Transverse colon (tissue), 4 donors: ENCODE measurements around the gene SLC1A7. TPM values are rescaled to one million over a fixed set of nuclear protein-coding genes. Genes with fewer than 3 reads are reported as not detected.
A peak's percentile ranks its signal among the peaks of the same experiment; 100 is the strongest.

Experiments used
- DNase-seq: peaks from one replicate; pipeline ENCODE4 v3.0.0-alpha.2; 2019
- H3K27ac ChIP-seq, 4 donors: fragments of 200-600 bp; sonication (generic); 2 replicates each; pipeline ENCODE4 v1.5.1; 2016 to 2018; ENCODE audit warnings: inconsistent platforms in 4 of 4
- H3K27me3 ChIP-seq: fragments of 200-600 bp; sonication (generic); 2 replicates; pipeline ENCODE4 v1.5.1; 2017; ENCODE audit warnings: inconsistent platforms
- H3K36me3 ChIP-seq, 4 donors: fragments of 200-600 bp; sonication (generic); 2 replicates each; pipeline ENCODE4 v1.5.1; 2017 to 2019; ENCODE audit warnings: inconsistent platforms in 4 of 4
- H3K4me1 ChIP-seq, 4 donors: fragments of 200-600 bp; sonication (generic); 2 replicates each; pipeline ENCODE4 v1.5.1; 2017 to 2020; ENCODE audit warnings: inconsistent platforms in 4 of 4
- H3K4me3 ChIP-seq, 4 donors: fragments of 200-600 bp; sonication (generic); 1 replicate in 1 of 4; 2 replicates in 3 of 4; pipeline versions ENCODE4 v1.5.1 to v1.6.1; 2017 to 2019; ENCODE audit warnings: inconsistent platforms in 4 of 4
- H3K9me3 ChIP-seq, 2 donors: fragments of 200-600 bp; sonication (generic); 2 replicates each; pipeline ENCODE4 v1.5.1; 2017 to 2019; ENCODE audit warnings: inconsistent platforms in 2 of 2
- EP300 ChIP-seq: sonication (generic); formaldehyde crosslinking; IDR thresholded peaks from one replicate; pipeline ENCODE4 v1.6.1; 2017; ENCODE audit warnings: antibody characterized with exemption, low read depth
- POLR2A ChIP-seq: fragments of 450-650 bp; IDR thresholded peaks from one replicate; pipeline ENCODE4 v1.6.1; 2016; ENCODE audit warnings: antibody characterized with exemption, mild to moderate bottlenecking, moderate library complexity
- POLR2AphosphoS5 ChIP-seq, 3 donors: sonication (generic); formaldehyde crosslinking; IDR thresholded peaks; one replicate each; pipeline ENCODE4 v1.6.1; 2016; ENCODE audit warnings: antibody characterized with exemption in 3 of 3
- WGBS, 2 donors: methylation state at CpG; one replicate each; pipeline ENCODE4 v1.1.5; 2018; ENCODE audit warnings: low coverage in 1 of 2; 5-methylcytosine and 5-hydroxymethylcytosine counted together
- in situ Hi-C, 4 donors: fragments of 200-750 bp; cut with MboI; loops; one replicate each; pipeline versions ENCODE4 v1.15.0 to v1.15.1; 2017; ENCODE audit warnings: low sequenced_read_pairs in 3 of 4, low pct_ligation_motif_present in 1 of 4, low pct_unique_long_range_greater_than_20kb in 1 of 4
- intact Hi-C: fragments of 100-400 bp; cut with DNase I; formaldehyde crosslinking; loops from one replicate; pipeline ENCODE4 v1.15.1; 2023; ENCODE audit warnings: low total_unique reads
- total RNA-seq, 4 donors: library from RNA; depleted of rRNA; stranded (reverse); fragments of >200 nt; gene quantifications; one replicate each; pipeline ENCODE4 v1.1.0, GENCODE V29; 2016
- TF ChIP-seq, protein P1 (sequence below), 5 experiments: fragments of 200-600 bp in 3 of 5; fragments of 450-650 bp in 2 of 5; sonication (generic) in 3 of 5; IDR thresholded peaks; 1 replicate in 2 of 5; 2 replicates in 3 of 5; pipeline ENCODE4 v1.5.1; 2016 to 2017; ENCODE audit warnings: antibody characterized with exemption in 5 of 5, inconsistent platforms in 3 of 5, mild to moderate bottlenecking in 2 of 5, moderate library complexity in 1 of 5

Gene SLC1A7
- total RNA-seq, 4 donors from 2014 or later, result 1.1 to 1.6 (median 1.6) TPM; not detected in 1

DNA sequence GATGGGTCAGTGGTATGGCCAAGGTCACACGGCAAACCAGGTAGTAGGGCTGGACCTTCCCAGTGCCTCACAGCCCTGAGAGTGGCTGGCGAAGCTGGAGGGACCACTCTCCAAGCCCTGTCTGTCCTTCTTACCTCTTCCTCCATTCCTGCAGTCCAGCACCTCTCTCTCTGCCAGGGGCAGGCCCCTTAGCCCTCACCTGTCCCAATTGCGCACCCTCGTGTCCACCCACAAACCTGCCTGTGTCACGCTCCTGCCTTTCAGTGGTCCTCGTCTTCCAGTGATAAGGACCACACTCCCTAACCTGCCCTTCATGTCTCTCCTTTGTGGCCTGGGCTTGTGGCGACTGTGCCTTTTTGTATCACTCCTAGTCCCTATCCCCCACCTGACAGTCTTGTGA, 77.0 kb downstream of the SLC1A7 start:
- no peak for DNase-seq
- WGBS, 2 donors, result 79 to 94% methylated on average over 5 to 7 of the region's 7 CpGs
- Histone ChIP-seq H3K27me3 (peaks cover 35% of the 10 kb centered on the region), H3K4me3 (no peak overlapping the region), H3K27ac (no peak overlapping the region), H3K36me3 (no peaks in the 10 kb centered on the region), H3K9me3 (no peaks in the 10 kb centered on the region), H3K4me1 (peaks cover 3 to 16% (median 12%) of the 10 kb centered on the region in 4 donors)
- TF ChIP-seq, protein P1, sequence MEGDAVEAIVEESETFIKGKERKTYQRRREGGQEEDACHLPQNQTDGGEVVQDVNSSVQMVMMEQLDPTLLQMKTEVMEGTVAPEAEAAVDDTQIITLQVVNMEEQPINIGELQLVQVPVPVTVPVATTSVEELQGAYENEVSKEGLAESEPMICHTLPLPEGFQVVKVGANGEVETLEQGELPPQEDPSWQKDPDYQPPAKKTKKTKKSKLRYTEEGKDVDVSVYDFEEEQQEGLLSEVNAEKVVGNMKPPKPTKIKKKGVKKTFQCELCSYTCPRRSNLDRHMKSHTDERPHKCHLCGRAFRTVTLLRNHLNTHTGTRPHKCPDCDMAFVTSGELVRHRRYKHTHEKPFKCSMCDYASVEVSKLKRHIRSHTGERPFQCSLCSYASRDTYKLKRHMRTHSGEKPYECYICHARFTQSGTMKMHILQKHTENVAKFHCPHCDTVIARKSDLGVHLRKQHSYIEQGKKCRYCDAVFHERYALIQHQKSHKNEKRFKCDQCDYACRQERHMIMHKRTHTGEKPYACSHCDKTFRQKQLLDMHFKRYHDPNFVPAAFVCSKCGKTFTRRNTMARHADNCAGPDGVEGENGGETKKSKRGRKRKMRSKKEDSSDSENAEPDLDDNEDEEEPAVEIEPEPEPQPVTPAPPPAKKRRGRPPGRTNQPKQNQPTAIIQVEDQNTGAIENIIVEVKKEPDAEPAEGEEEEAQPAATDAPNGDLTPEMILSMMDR (IDR thresholded peaks at IDR 0.05), result no peak
- TF ChIP-seq POLR2A (no peak), POLR2AphosphoS5 (IDR thresholded peaks at IDR 0.05) (no peak), EP300 (no peak)
- in situ Hi-C loops, result no loop called here
- intact Hi-C loops, result loop anchor here (10.0 kb wide), 1 partner anchor 51 kb away; no protein-coding TSS in a partner anchor

DNA sequence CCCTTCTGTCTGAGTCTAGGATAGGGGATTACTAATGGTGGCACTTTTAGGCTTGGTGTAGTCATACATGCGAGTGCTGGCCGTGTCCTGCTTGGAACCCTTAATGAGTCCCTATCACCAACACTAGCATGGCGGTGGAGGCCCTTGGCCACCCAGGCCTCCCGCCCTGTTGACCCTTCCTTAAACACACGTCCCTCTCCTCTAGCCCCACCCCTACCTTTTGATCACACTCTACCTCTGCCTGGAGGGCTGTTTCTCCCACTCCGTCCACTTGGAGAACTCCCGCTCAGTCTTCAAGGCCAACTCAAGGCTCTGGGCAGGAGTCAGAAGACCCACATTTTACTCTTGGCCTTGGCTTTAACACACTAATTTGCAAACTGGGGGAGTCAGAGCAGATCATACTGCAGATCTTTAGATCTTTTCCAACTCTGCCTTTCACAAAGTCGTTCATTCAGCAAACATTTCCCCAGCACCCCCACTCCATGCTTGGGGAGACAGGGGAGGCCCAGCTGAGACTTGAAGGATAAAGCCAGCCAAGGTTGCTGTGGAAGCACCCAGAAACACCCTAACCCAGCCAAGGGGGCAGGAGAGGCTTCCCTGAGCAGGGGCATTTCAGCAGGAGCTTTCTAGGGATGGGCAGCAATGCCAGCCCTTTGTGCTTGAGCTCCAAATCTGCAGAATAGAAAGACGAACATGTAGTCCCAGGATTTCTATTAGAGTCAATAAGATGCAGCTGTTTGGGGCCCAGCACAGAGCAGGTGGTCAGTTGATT, 78.5 kb downstream of the SLC1A7 start:
- Histone ChIP-seq H3K9me3 (no peaks in the 10 kb centered on the region), H3K4me3 (no peak overlapping the region), H3K36me3 (no peaks in the 10 kb centered on the region), H3K27me3 (peaks cover 41% of the 10 kb centered on the region), H3K27ac (peak overlapping the region in 2 of 4 donors; percentile 70 to 78), H3K4me1 (peaks cover 3 to 16% (median 12%) of the 10 kb centered on the region in 4 donors)
- DNase-seq, result no peak
- no peak for TF ChIP-seq POLR2AphosphoS5 (IDR thresholded peaks at IDR 0.05)
- TF ChIP-seq EP300, result no peak
- TF ChIP-seq POLR2A, result no peak
- TF ChIP-seq, protein P1 (IDR thresholded peaks at IDR 0.05), result no peak
- intact Hi-C loops (loop anchor here (10.0 kb wide), 1 partner anchor 49 kb away; no protein-coding TSS in a partner anchor), in situ Hi-C loops (no loop called here)
- WGBS, 2 donors, result 91 to 100% methylated on average over 2 to 9 of the region's 9 CpGs

DNA sequence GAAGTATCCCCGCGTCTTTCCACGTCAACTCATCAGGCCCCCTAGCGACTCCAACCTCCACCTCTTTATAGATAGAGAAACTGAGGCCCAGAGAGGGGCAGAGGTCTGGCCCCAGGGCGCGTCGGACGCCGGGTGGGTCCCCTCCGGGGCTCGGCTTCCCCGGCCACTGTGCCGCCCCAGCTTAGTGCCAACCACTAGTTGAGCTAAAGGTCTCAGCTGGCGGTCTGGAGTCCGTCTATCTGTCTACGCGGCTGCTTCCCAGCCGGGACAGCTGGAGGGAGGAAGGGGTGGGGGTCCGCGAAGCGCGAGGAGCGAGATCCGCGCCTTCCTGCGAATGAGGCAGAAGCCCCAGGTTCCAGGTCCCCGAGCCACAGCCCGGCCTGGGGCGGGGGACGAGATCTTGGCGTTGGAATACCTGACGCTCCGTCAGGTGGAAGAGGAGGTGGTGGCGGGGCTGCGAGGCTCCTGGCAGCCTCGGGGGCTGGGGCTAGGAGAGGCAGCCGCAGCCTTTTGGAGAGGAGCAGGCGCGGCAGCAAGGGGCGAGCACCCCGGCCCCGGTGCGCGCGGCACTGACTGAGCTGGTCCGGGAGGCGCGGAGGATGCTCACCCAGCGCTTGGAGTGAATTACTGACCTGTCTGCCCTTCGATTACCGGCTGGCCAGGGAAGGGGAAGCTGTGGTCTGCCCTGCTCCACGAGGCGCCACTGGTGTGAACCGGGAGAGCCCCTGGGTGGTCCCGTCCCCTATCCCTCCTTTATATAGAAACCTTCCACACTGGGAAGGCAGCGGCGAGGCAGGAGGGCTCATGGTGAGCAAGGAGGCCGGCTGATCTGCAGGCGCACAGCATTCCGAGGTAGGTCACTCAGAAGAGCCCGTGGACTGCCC, 79.5 kb downstream of the SLC1A7 start:
- H3K4me1 ChIP-seq, result peaks cover 3 to 16% (median 12%) of the 10 kb centered on the region in 4 donors
- H3K36me3 ChIP-seq, result no peaks in the 10 kb centered on the region
- peak overlapping the region; percentile 49 to 65 (median 58) for H3K4me3 ChIP-seq
- WGBS, 2 donors, result 30% methylated on average over 52 of the region's 61 CpGs; no CpG with 5 or more reads in 1 of the 2 donors
- H3K27ac ChIP-seq, result peak overlapping the region; percentile 60 to 78 (median 70)
- no peak for DNase-seq
- peaks cover 41% of the 10 kb centered on the region for H3K27me3 ChIP-seq
- H3K9me3 ChIP-seq, result no peaks in the 10 kb centered on the region
- TF ChIP-seq POLR2A, result no peak
- TF ChIP-seq EP300, result no peak
- TF ChIP-seq POLR2AphosphoS5 (IDR thresholded peaks at IDR 0.05), result no peak
- TF ChIP-seq, protein P1 (IDR thresholded peaks at IDR 0.05), result no peak
- intact Hi-C loops, result loop anchor here (10.0 kb wide), 1 partner anchor 48 kb away; no protein-coding TSS in a partner anchor
- in situ Hi-C loops, result no loop called here
